Stomach (tissue), 4 donors: ENCODE measurements around the gene MAN2C1.

Source experiments
- POLR2AphosphoS5 ChIP-seq, 3 donors: sonication (generic); formaldehyde crosslinking; IDR thresholded peaks; one replicate each; pipeline ENCODE4 v1.6.1; 2016; ENCODE audit warnings: antibody characterized with exemption in 3 of 3
- TF ChIP-seq, protein P1 (sequence below), 7 experiments: fragments of 450-650 bp in 4 of 7; fragments of 200-600 bp in 3 of 7; sonication (generic) in 3 of 7; IDR thresholded peaks; one replicate each; pipeline ENCODE4 v1.5.1; 2016 to 2019; ENCODE audit warnings: antibody characterized with exemption in 7 of 7, control low read depth in 2 of 7, mild to moderate bottlenecking in 1 of 7

DNA sequence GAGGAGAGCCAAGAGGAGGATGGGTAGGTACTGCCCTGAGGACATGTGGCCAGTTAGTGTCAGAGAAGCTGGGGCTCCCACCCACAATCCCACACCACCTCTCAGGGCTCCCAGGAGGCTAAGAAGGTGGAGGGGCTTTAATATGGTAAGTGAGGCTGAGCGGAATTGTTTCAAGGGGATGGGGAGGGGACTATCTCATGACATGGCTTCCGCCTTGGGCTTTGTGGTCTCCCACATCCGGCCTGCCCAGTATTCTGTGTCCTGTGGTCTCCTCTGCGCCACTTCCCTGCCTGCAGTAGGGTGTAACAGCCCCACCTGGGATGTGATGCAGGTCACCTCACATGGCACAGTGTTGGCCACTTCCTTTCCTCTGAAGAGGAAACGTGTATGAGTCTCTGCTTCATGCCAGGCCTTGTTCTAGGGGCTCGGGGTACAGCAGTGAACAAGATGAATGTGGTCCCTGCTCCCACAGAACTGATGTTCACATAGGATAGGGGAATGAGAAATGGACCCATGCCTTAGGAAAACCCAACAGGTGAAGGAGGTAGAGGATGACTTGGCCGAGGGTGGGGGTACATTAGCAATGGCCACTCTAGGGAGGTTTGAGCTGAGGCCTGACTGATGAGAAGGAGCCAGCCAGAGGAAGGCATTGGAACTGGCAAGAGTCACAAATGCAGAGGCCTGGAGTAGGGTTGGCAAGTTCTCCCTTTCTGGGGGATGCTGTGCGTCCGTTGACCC lies 18.4 kb downstream of the MAN2C1 start:
- no peak for TF ChIP-seq POLR2AphosphoS5 (IDR thresholded peaks at IDR 0.05)
- TF ChIP-seq, protein P1, sequence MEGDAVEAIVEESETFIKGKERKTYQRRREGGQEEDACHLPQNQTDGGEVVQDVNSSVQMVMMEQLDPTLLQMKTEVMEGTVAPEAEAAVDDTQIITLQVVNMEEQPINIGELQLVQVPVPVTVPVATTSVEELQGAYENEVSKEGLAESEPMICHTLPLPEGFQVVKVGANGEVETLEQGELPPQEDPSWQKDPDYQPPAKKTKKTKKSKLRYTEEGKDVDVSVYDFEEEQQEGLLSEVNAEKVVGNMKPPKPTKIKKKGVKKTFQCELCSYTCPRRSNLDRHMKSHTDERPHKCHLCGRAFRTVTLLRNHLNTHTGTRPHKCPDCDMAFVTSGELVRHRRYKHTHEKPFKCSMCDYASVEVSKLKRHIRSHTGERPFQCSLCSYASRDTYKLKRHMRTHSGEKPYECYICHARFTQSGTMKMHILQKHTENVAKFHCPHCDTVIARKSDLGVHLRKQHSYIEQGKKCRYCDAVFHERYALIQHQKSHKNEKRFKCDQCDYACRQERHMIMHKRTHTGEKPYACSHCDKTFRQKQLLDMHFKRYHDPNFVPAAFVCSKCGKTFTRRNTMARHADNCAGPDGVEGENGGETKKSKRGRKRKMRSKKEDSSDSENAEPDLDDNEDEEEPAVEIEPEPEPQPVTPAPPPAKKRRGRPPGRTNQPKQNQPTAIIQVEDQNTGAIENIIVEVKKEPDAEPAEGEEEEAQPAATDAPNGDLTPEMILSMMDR (IDR thresholded peaks at IDR 0.05) = no peak
